ENCODE measurements around the gene RPS19BP1. TPM values are rescaled to one million over a fixed set of nuclear protein-coding genes. Genes with fewer than 3 reads are reported as not detected.

The RPS19BP1 gene
- total RNA-seq, 2 donors from 2014 or later, result 65.5 to 70.3 TPM

DNA sequence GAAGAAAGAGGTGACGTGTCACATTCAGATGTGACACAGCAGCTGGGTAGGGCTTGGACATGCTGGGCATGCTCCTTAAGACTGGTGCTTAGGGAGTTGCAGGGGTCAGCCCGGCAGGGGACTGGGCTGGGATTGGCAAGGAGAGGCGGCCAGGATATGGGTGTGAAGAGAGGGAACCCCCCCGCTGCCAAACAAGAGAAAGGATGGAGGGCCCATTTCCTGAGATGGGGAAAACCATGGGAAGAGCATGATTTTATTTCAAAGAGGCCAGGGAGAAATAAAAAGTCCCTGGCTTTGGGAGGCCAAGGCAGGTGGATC, 6.9 kb downstream of the RPS19BP1 start:
- H3K4me1 Mint-ChIP-seq, result peaks cover 40% of the 10 kb centered on the region
- WGBS, 2 experiments (ENCODE audit: insufficient coverage in 1 of 2, insufficient read length in 1 of 2), result 96 to 97% methylated on average over 3 to 4 of the region's 4 CpGs
- no peaks in the 10 kb centered on the region for H3K9me3 Mint-ChIP-seq
- no peak overlapping the region for H3K4me3 Mint-ChIP-seq
- no peak for DNase-seq
- H3K27ac Mint-ChIP-seq, result peak overlapping the region; percentile 85
- Histone ChIP-seq H3K27ac (ENCODE audit: low read depth, low read length) (no peak overlapping the region), H3K9ac (ENCODE audit: extremely low read depth, low read length, poor library complexity, severe bottlenecking) (no peak overlapping the region), H3K4me1 (ENCODE audit: control insufficient read depth, insufficient read depth, low read length) (peaks cover under 1% of the 10 kb centered on the region), H3K4me3 (ENCODE audit: low read length) (no peak overlapping the region), H3K9me3 (ENCODE audit: control insufficient read depth, low read length) (no peaks in the 10 kb centered on the region), H3K36me3 (ENCODE audit: control insufficient read depth, insufficient read depth, low read length) (peaks cover 64% of the 10 kb centered on the region), H3K27me3 (ENCODE audit: control insufficient read depth, insufficient read depth, low read length, poor library complexity, severe bottlenecking) (no peaks in the 10 kb centered on the region)
- peaks cover 67% of the 10 kb centered on the region for H3K36me3 Mint-ChIP-seq (ENCODE audit: low read depth)
- TF ChIP-seq, protein P1, sequence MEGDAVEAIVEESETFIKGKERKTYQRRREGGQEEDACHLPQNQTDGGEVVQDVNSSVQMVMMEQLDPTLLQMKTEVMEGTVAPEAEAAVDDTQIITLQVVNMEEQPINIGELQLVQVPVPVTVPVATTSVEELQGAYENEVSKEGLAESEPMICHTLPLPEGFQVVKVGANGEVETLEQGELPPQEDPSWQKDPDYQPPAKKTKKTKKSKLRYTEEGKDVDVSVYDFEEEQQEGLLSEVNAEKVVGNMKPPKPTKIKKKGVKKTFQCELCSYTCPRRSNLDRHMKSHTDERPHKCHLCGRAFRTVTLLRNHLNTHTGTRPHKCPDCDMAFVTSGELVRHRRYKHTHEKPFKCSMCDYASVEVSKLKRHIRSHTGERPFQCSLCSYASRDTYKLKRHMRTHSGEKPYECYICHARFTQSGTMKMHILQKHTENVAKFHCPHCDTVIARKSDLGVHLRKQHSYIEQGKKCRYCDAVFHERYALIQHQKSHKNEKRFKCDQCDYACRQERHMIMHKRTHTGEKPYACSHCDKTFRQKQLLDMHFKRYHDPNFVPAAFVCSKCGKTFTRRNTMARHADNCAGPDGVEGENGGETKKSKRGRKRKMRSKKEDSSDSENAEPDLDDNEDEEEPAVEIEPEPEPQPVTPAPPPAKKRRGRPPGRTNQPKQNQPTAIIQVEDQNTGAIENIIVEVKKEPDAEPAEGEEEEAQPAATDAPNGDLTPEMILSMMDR (conservative IDR thresholded peaks at IDR 0.05), result no peak
- no peaks in the 10 kb centered on the region for H3K27me3 Mint-ChIP-seq (ENCODE audit: insufficient read depth)

DNA sequence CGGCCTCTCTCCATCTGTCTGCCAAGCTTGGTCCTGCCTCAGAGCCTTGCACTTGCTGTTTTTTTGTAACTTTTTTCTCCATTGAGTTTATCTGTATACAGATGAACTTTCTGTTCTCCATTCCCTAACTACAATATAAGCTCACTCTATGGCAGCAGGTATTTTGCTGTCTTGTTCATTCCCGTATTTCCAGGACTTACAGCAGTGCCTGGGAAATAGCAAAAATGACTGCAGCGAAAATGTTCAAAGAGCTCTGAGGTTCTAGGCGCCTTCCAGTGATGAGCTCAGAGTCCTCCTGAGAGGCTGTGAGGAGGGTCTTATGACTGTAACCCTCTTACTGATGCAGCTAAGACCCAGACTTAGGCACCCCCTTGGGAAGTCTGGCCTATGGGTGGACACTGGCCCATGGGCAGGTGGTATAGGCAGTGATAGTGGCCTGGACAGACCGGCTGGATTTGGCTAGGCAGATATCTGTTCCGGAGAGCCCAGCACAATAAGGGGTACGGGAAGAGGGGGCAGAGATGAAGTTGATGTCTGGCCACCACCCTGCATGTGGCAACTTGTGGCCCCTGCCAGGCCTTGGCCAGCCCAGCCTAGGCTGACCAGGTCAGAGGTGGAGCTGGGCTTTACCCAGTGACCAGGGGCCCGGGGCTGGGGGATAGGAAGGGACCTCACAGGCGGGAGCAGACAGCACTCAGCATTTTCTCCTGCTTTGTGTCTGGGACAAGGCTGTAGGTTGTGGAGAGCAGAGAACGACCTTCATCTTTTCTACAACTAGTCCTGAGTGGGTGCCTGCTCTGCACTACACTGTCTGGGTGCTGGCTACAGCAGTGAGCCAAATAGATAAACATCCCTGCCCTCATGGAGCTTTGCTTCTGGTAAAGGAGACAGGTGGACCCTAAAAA, 7.5 kb downstream of the RPS19BP1 start:
- Mint-ChIP-seq H3K27ac (peak overlapping the region; percentile 85), H3K36me3 (ENCODE audit: low read depth) (peaks cover 65% of the 10 kb centered on the region), H3K27me3 (ENCODE audit: insufficient read depth) (no peaks in the 10 kb centered on the region), H3K4me1 (peaks cover 37% of the 10 kb centered on the region), H3K9me3 (no peaks in the 10 kb centered on the region), H3K4me3 (no peak overlapping the region)
- no peak overlapping the region for H3K9ac ChIP-seq (ENCODE audit: extremely low read depth, low read length, poor library complexity, severe bottlenecking)
- H3K27ac ChIP-seq (ENCODE audit: low read depth, low read length), result no peak overlapping the region
- peaks cover 58% of the 10 kb centered on the region for H3K36me3 ChIP-seq (ENCODE audit: control insufficient read depth, insufficient read depth, low read length)
- whole genome bisulfite sequencing, 2 experiments (ENCODE audit: insufficient coverage in 1 of 2, insufficient read length in 1 of 2), result 95 to 100% methylated on average over 4 to 10 of the region's 10 CpGs
- TF ChIP-seq, protein P1 (conservative IDR thresholded peaks at IDR 0.05), result no peak
- no peaks in the 10 kb centered on the region for H3K27me3 ChIP-seq (ENCODE audit: control insufficient read depth, insufficient read depth, low read length, poor library complexity, severe bottlenecking)
- H3K4me3 ChIP-seq (ENCODE audit: low read length), result no peak overlapping the region
- no peaks in the 10 kb centered on the region for H3K4me1 ChIP-seq (ENCODE audit: control insufficient read depth, insufficient read depth, low read length)
- no peak for DNase-seq
- no peaks in the 10 kb centered on the region for H3K9me3 ChIP-seq (ENCODE audit: control insufficient read depth, low read length)

GRCh38 chr22:39524089-39524752, 8.3 kb downstream of the RPS19BP1 start:
- 94 to 95% methylated on average over 10 to 13 of the region's 13 CpGs for WGBS, 2 experiments (ENCODE audit: insufficient coverage in 1 of 2, insufficient read length in 1 of 2)
- no peak overlapping the region for H3K27ac Mint-ChIP-seq
- DNase-seq, result no peak

More at GRCh38 chr22:39524089-39524752, 8.3 kb downstream of the RPS19BP1 start:
- no peaks in the 10 kb centered on the region for H3K4me1 ChIP-seq (ENCODE audit: control insufficient read depth, insufficient read depth, low read length)
- H3K9me3 ChIP-seq (ENCODE audit: control insufficient read depth, low read length), result no peaks in the 10 kb centered on the region
- peaks cover 50% of the 10 kb centered on the region for H3K36me3 ChIP-seq (ENCODE audit: control insufficient read depth, insufficient read depth, low read length)
- Mint-ChIP-seq H3K4me3 (no peak overlapping the region), H3K9me3 (no peaks in the 10 kb centered on the region), H3K27me3 (ENCODE audit: insufficient read depth) (no peaks in the 10 kb centered on the region), H3K36me3 (ENCODE audit: low read depth) (peaks cover 59% of the 10 kb centered on the region), H3K4me1 (peaks cover 31% of the 10 kb centered on the region)
- TF ChIP-seq, protein P1 (conservative IDR thresholded peaks at IDR 0.05), result no peak
- no peak overlapping the region for H3K4me3 ChIP-seq (ENCODE audit: low read length)
- no peaks in the 10 kb centered on the region for H3K27me3 ChIP-seq (ENCODE audit: control insufficient read depth, insufficient read depth, low read length, poor library complexity, severe bottlenecking)
- H3K27ac ChIP-seq (ENCODE audit: low read depth, low read length), result no peak overlapping the region
- no peak overlapping the region for H3K9ac ChIP-seq (ENCODE audit: extremely low read depth, low read length, poor library complexity, severe bottlenecking)
